ENCODE results near the gene MRFAP1L1.

The MRFAP1L1 gene

DNA sequence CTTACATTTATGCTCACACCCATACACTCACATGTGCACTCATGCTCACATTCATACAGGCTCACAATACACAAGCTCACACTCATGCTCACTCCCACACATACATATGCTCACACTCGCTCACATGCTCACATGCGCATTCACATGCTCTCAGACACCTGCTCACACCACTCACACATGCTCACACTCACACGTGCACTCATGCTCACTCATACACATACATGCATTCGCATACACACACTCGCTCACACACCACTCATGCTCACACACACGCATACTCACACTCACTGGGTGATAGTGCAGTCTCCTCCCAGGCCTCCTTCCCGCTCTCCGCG lies 44.4 kb downstream of the MRFAP1L1 start:
- POLR2A ChIA-PET, result no interaction called here
- CTCF ChIA-PET, result no interaction called here
- no peaks in the 10 kb centered on the region for H3K36me3 ChIP-seq (ENCODE audit: control insufficient read depth in 2 of 2, insufficient read depth in 1 of 2, low read length in 2 of 2)
- H3K4me1 ChIP-seq (ENCODE audit: control insufficient read depth, insufficient read depth, low read length), result no peaks in the 10 kb centered on the region
- no peak for TF ChIP-seq ZSCAN16 (tag by site-specific recombination; IDR thresholded peaks at IDR 0.05)
- TF ChIP-seq, protein P1, sequence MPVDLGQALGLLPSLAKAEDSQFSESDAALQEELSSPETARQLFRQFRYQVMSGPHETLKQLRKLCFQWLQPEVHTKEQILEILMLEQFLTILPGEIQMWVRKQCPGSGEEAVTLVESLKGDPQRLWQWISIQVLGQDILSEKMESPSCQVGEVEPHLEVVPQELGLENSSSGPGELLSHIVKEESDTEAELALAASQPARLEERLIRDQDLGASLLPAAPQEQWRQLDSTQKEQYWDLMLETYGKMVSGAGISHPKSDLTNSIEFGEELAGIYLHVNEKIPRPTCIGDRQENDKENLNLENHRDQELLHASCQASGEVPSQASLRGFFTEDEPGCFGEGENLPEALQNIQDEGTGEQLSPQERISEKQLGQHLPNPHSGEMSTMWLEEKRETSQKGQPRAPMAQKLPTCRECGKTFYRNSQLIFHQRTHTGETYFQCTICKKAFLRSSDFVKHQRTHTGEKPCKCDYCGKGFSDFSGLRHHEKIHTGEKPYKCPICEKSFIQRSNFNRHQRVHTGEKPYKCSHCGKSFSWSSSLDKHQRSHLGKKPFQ (tag by site-specific recombination; IDR thresholded peaks at IDR 0.05), result 0 out of 2 replicates have a peak, but pooled peaks have one; percentile 59
- TF ChIP-seq ZNF837 (tag by site-specific recombination; IDR thresholded peaks at IDR 0.05), result no peak
- no peak overlapping the region for H3K4me3 ChIP-seq (ENCODE audit: low read depth, low read length)
- H3K9me3 ChIP-seq (ENCODE audit: control insufficient read depth, insufficient read depth, low read depth, low read length), result no peaks in the 10 kb centered on the region
- no peak overlapping the region for H3K27ac ChIP-seq (ENCODE audit: extremely low read depth, low read depth, low read length)

- ChIA-PET CTCF (interaction anchor here (0.9 to 1.4 kb wide), 2 partner anchors 9 to 117 kb away, joined by 6 to 7 read pairs; a partner anchor contains a TSS), POLR2A (interaction anchor here (0.6 to 2.4 kb wide), 4 partner anchors 9 to 335 kb away, joined by 3 to 17 read pairs (median 6); partner anchors contain the start of gene MRFAP1)
- Histone ChIP-seq H3K9me3 (ENCODE audit: control insufficient read depth, insufficient read depth, low read depth, low read length) (no peaks in the 10 kb centered on the region), H3K27ac (ENCODE audit: extremely low read depth, low read depth, low read length) (no peak overlapping the region), H3K4me3 (ENCODE audit: low read depth, low read length) (no peak overlapping the region), H3K36me3 (ENCODE audit: control insufficient read depth in 2 of 2, insufficient read depth in 1 of 2, low read length in 2 of 2) (no peaks in the 10 kb centered on the region), H3K4me1 (ENCODE audit: control insufficient read depth, insufficient read depth, low read length) (no peaks in the 10 kb centered on the region)
- no peak for TF ChIP-seq ZNF391 (tag by site-specific recombination; IDR thresholded peaks at IDR 0.05; ENCODE audit: borderline replicate concordance, low read depth)
- no peak for TF ChIP-seq SCRT2 (tag by site-specific recombination; IDR thresholded peaks at IDR 0.05)
- no peak for TF ChIP-seq ZNF239 (tag by site-specific recombination; IDR thresholded peaks at IDR 0.05)
- TF ChIP-seq ZNF510 (tag by site-specific recombination; IDR thresholded peaks at IDR 0.05; ENCODE audit: insufficient replicate concordance), result no peak
- TF ChIP-seq ZBTB49 (tag by site-specific recombination; IDR thresholded peaks at IDR 0.05; ENCODE audit: low read depth), result no peak
- TF ChIP-seq ZSCAN4 (tag by site-specific recombination; IDR thresholded peaks at IDR 0.05), result no peak
- no peak for TF ChIP-seq ZNF433 (tag by site-specific recombination; IDR thresholded peaks at IDR 0.05; ENCODE audit: low read depth)
- no peak for TF ChIP-seq ZNF830 (tag by site-specific recombination; IDR thresholded peaks at IDR 0.05; ENCODE audit: low read depth)
Measured at GRCh38 chr4:6663596-6664393, 45.9 kb downstream of the MRFAP1L1 start.

- TF ChIP-seq ZNF596 (tag by site-specific recombination; IDR thresholded peaks at IDR 0.05), result no peak
- no peak for TF ChIP-seq ZNF174 (tag by site-specific recombination; IDR thresholded peaks at IDR 0.05)
- no peak for TF ChIP-seq ZNF830 (tag by site-specific recombination; IDR thresholded peaks at IDR 0.05; ENCODE audit: low read depth)
- no peak for TF ChIP-seq ZNF510 (tag by site-specific recombination; IDR thresholded peaks at IDR 0.05; ENCODE audit: insufficient replicate concordance)
- TF ChIP-seq ZNF664 (tag by site-specific recombination; IDR thresholded peaks at IDR 0.05), result no peak
- no peak for TF ChIP-seq ZSCAN23 (tag by site-specific recombination; IDR thresholded peaks at IDR 0.05)
- no peak for TF ChIP-seq WT1 (tag by site-specific recombination; IDR thresholded peaks at IDR 0.05)
- TF ChIP-seq GFI1B (tag by site-specific recombination; IDR thresholded peaks at IDR 0.05), result no peak
- TF ChIP-seq ZNF350 (tag by site-specific recombination; IDR thresholded peaks at IDR 0.05), result no peak
- no peak for TF ChIP-seq REPIN1 (tag by site-specific recombination; IDR thresholded peaks at IDR 0.05; ENCODE audit: low read depth)
- TF ChIP-seq ZFHX2 (tag by site-specific recombination; conservative IDR thresholded peaks at IDR 0.05), result no peak
- ChIA-PET CTCF (interaction anchor here (1.0 kb wide), 1 partner anchor 13 kb away, joined by 3 read pairs; no protein-coding TSS in a partner anchor), POLR2A (interaction anchor here (2.4 kb wide), 1 partner anchor 22 kb away, joined by 10 read pairs; the partner anchor contains the start of gene MRFAP1)
Measured at GRCh38 chr4:6662591-6662990, 47.1 kb downstream of the MRFAP1L1 start.

More at GRCh38 chr4:6662591-6662990, 47.1 kb downstream of the MRFAP1L1 start:
- H3K27ac ChIP-seq (ENCODE audit: extremely low read depth, low read depth, low read length), result no peak overlapping the region
- H3K9me3 ChIP-seq (ENCODE audit: control insufficient read depth, insufficient read depth, low read depth, low read length), result no peaks in the 10 kb centered on the region
- no peaks in the 10 kb centered on the region for H3K4me1 ChIP-seq (ENCODE audit: control insufficient read depth, insufficient read depth, low read length)
- no peaks in the 10 kb centered on the region for H3K36me3 ChIP-seq (ENCODE audit: control insufficient read depth in 2 of 2, insufficient read depth in 1 of 2, low read length in 2 of 2)
- no peak overlapping the region for H3K4me3 ChIP-seq (ENCODE audit: low read depth, low read length)

All from HEK293 (cell line).